ENCODE measurements around the gene BSN.

DNA sequence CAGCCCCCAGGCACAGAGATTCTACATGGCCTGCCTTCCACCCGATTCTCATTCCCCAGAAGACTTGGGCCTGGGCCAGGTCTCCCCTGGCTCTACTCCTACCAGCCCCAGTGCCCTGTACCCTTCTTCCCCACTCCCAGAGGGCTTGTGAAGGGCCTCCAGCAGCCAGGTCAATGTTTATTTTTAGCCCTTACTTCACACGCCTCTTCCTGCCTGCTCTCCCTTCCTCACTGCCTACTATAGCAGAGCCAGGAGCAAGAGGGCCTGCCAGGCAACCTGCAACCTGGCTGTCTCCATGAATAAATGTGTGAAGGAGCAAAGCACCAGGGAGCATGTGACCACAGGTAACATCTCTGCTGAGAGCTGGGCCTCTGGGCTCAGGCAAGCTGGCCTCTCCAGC lies 93.5 kb downstream of the BSN start:
- TF ChIP-seq, protein P1, sequence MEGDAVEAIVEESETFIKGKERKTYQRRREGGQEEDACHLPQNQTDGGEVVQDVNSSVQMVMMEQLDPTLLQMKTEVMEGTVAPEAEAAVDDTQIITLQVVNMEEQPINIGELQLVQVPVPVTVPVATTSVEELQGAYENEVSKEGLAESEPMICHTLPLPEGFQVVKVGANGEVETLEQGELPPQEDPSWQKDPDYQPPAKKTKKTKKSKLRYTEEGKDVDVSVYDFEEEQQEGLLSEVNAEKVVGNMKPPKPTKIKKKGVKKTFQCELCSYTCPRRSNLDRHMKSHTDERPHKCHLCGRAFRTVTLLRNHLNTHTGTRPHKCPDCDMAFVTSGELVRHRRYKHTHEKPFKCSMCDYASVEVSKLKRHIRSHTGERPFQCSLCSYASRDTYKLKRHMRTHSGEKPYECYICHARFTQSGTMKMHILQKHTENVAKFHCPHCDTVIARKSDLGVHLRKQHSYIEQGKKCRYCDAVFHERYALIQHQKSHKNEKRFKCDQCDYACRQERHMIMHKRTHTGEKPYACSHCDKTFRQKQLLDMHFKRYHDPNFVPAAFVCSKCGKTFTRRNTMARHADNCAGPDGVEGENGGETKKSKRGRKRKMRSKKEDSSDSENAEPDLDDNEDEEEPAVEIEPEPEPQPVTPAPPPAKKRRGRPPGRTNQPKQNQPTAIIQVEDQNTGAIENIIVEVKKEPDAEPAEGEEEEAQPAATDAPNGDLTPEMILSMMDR (conservative IDR thresholded peaks at IDR 0.05): no peak
- no peak for TF ChIP-seq EZH2 (IDR thresholded peaks at IDR 0.05; ENCODE audit: low read depth)
